Effector CD8-positive, alpha-beta T cell (primary cell): Measurements from ENCODE around the gene TTC1.
"Not testable (repeated sequence)": the region's sequence is repeated elsewhere in the genome, so short reads cannot be mapped to it uniquely, and the experiment has no call there.

Experiments used
- DNase-seq: peaks from one replicate; lab custom pipeline; 2025; lab: John Stamatoyannopoulos, UW

The TTC1 gene

DNA sequence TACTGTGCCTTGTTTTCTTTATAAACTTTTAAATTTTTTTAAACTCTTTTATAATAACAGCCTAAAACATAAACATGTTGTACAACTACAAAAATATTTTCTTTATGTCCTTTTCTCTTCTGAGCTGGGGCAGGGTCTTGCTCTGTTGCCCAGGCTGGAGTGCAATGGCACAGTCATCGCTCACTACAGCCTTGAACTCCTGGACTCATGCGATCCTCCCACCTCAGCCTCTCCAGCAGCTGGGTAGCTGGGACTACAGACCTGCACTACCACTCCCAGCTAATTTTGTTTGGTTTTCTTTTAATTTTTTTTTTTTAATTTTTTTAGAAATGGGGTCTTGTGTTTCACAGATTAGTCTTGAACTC, 31.5 kb downstream of the TTC1 start:
- no peak for DNase-seq

DNA sequence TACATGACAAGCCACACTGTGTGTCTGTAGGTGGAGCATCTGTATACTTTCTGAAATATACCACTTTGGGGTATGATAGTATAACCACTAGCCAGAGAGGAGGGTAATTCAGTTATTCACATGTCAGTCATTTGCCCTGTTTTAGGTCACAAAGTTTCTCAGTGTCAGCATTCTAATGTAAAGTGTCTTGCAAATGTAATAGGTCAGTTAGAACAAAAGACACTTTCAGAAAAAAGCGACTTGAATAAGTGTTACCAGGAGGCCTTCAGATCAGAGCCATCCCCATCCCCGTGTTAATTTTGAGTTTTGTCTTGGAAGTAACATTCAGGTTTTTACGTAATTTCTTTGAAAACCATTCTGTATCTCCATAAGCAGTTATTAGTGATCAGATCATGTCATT, 33.7 kb downstream of the TTC1 start:
- DNase-seq, result no peak

DNA sequence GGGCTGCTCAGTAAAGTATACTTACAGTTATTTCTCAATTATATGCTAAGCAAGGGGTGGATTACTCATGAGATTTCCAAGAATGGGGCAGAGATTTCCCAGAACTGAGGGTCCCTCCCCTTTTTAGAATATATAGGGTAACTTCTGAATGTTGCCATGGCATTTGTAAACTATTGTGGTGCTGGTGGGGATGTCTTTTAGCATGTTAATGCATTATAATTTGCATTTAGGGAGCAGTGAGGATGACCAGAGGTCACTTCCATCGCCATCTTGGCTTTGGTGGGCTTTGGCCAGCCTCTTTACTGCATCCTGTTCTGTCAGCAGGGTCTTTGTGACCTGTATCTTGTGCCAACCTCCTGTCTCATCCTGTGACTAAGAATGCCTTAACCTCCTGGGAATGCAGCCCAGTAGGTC, 35.5 kb downstream of the TTC1 start:
- DNase-seq, result no peak

DNA sequence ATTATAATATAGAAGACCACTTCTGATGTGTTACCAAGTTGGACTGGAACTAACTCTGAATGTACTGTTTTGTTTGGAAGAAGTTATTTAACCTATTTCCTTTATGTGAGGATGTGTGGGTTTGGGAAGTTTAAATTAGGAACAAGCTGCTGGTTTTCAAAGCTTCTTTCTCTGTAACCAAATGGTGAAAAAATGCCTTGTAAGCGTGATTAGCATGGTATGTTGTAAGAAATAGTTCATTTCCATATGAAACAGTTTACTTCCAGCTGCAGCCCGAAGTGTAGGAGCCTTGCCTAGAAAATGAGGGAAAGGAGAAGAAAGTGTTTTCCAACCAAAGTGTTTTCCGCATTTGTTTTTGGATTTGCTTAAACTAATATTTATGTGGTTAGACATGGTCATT, 36.0 kb downstream of the TTC1 start:
- DNase-seq, result no peak

DNA sequence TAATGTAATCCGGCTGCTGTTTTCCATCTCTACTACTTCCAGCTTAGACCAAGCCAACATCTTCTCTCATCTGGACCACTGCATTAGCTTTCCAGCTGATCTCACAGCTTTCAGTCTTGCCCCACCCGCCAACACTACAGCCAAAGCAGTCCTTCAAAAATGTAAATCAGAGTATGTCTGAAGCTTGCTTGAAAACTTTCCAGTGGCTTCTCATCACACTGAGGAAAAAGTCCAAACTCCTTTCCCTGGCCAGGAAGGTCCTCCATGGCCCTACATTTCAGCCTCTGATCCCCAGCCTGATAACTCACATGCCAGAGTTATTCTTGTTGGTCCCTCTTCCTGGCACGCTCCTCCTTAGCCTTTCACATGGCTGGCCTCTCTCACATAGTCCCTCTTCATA, 38.5 kb downstream of the TTC1 start:
- no peak for DNase-seq

DNA sequence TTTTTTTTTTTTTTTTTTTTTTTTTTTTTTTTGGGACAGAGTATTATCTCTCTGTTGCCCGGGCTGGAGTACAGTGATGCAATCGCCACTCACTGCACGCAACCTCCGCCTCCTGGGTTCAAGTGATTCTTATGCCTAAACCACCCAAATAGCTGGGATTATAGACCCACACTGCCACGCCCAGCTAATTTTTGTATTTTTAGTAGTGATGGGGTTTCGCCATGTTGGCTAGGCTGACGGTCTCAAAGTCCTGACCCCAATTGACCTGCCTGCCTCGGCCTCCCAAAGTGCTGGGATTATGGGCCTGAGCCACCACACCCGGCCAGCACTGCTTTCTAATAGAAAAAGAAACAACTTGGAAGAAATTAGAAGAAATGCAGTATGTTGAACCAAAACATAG, 39.2 kb downstream of the TTC1 start:
- no peak for DNase-seq

DNA sequence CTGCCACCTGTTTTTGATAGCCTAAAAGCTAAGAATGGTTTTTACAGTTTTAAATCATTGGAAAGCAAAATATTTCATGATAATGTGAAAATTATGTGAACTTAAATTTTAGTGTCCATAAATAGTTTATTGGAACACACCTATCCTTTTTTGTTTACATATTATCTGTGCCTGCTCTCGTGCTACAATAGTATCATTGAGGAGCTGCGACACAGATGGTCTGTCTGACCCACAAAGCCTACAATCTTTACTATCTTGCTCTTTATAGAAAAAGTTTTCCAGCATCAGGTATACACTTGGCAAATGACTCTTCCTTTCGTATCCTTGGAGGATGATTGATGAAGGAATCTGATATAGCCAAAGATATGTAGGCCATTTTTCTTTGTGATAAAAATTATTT, 40.2 kb downstream of the TTC1 start:
- DNase-seq, result no peak

DNA sequence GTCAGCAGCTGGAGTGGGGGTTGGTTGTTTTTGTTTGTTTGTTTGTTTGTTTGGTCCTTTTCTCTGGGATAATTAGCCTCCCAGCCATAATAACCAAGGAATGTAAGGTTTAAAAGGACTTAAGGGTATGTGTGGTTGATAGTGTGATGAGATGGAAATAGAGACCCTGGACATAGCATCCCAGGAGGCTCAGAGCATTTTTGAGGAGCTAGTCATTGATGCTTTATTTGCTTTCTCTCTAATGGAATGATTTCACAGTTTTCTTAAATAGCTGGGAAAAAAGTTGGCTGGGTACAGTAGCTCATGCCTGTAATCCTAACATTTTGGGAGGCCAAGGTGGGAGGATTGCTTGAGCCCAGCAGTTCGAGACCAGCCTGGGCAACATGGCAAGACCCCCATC, 45.1 kb downstream of the TTC1 start:
- no peak for DNase-seq

DNA sequence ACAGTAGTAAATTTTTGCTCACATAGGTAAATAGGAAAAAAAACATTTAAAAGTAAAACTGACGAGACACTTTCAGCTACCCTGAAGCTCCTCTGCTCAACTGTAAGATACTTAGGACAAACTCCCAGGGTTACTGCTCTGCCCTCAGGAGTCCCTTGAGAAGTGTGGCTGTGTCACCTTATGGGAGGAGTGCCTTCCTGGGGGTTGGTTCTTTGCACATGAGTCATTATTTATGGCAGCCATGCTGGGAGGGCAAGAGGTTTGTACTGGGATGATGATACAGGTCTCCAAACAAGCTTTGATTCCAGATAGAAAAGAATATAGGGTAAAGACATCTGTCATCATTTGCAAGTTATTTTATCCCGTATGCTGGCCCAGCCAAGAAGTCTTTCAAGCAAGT, 45.9 kb downstream of the TTC1 start:
- no peak for DNase-seq

DNA sequence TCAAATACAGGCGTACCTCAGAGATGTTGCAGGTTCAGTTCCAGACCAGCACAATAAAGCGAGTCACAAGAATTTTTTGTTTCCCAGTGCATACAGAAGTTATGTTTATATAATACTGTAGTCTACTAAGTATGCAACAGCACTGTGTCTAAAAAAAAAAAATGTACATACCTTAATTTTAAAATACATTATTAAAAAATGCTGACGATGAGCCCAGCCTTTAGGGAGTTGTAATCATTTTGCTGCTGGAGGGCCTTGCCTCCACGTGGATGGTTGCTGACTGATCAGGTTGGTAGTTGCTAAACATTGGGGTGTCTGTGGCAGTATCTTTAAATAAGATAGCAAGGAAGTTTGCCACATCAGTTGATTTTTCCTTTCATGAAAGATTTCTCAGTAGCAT, 48.3 kb downstream of the TTC1 start:
- DNase-seq, result no peak

DNA sequence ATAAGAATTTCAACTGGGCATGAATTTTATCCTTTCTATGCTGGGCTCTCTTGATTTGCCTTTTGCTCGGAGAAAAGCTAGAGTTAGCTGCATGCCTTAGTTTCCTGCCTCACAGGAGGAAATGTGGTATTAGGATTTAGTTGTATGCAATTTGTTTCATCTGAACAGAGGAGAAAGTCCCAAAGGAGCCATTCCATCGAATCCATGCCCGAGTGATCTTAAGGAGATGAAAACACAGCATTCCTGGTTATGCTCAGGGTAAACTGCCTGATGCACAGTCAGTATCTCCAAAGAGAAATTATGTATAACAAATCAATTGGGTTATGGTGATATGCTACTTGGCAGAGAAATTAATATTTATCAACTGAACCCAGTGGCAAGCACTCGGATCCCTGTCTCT, 51.1 kb downstream of the TTC1 start:
- no peak for DNase-seq

DNA sequence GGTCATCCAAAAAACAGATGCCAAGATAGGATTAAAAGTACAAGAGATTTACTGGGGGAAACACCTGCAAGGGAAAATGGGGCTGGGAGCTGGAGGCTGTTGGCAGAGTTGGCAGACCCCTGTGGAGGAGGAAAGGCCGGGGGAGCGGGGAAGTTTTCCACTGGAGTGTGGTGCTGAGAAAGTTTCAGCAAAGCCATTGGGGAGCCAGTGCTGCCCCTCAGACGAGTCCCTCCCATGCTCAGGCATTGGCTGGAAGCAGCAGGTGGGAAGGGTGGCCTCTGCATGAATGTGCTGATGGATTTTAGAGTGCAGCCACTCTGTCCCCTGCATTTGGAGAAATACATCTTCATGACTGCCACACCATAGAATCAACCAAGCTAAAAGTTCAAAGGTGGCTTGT, 52.8 kb downstream of the TTC1 start:
- DNase-seq, result no peak

DNA sequence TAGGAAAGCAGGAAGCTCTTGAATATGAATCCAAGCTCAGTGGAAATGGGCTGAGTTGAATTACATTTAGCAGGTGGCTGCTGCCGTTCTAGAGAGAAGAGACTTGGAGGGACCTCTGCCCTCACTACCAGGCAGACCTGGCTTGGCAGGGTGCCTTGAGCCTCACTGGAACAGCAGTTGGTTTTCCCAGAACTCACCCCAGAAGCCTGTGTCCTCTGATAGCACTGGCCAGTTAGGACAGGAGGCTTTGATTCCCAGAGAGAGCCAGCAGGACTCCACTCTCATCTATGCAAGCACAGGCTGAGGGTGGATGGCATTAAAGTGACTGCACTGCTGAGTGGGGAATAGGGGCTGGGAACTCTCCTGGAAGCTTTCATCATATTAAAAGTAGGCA, 55.5 kb downstream of the TTC1 start:
- no peak for DNase-seq

DNA sequence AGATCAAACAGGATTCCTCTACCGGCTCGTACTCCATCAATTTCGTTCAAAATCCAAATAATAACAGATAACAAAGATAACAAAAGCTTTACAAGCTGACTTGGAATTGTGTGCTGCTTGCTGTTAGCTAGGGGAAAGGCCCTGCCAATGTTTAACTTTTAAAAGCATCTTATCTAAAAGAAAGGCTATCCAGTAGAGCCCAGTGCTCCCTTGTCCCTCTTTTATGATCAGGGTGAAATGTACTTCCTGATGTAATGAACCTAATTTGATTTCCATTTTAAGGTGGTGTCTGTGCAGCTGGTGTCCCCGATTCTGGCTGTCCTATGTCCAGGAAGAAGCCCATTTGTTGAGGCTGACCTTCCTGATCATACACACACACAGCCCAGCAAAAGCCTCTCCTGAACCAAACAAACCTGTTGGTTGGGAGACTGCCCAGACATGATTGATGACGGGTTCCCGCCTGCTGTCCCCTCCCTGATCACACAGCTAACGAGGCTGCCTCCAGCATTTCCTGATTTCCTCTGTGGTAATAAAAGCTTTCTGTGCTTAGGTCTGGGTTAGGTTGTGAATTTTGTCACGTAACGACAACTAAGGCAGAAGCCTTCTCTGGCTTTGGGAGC, 56.2 kb downstream of the TTC1 start:
- no peak for DNase-seq

DNA sequence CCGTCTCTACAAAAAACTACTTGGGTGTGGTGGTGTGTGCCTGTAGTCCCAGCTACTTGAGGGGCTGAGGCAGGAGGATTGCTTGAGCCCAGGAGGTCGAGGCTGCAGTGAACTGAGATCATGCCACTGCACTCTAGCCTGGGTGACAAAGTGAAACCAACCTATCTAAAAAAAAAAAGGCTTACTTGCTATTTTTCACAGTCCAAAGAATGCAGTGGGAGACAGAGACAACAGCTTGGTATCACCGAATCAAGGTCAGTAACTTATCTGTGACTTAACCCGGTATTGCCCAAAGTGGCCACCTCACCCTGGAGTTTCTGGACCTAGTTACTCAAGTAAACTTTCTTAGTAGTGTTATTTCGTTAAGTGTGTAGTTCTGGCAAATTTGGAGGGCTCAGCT, 60.2 kb downstream of the TTC1 start:
- not testable (repeated sequence) for DNase-seq

DNA sequence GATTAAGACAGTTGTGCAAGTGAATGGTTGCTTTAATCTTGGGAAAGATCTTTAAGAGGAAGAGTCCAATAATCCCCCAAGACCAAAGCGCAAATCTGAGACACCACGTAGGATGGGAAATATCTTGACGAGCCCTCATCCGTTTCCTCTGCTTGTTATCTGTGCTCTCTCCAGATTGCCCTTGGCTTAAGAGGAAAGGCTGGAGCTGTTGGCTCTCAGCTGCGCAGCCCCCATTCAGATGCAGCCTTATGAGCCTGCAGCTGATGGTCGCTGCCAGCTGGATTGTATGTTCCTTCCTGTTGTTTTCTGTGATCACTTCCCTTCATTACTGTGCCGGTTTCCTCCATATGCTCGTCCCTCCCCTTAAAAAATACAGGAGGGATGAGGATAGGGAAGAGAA, 62.6 kb downstream of the TTC1 start:
- no peak for DNase-seq

DNA sequence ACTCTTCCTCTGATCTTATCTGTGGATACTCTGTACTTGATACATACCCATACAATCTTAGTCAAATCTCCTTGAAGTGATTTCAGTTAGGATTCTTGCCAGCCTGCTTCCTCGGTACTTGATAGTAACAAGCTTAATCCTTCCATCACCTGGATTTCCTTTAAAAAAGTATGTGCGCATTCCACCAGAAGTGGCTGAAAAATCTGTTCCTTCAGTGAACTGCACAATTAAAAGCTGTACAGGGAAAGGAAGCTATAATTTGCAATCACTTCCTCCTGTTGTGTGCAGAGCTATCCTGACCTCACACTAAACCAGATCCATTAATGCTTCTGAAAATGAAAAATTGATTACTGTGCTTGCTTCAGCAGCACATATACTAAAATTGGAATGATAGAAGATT, 63.0 kb downstream of the TTC1 start:
- no peak for DNase-seq

DNA sequence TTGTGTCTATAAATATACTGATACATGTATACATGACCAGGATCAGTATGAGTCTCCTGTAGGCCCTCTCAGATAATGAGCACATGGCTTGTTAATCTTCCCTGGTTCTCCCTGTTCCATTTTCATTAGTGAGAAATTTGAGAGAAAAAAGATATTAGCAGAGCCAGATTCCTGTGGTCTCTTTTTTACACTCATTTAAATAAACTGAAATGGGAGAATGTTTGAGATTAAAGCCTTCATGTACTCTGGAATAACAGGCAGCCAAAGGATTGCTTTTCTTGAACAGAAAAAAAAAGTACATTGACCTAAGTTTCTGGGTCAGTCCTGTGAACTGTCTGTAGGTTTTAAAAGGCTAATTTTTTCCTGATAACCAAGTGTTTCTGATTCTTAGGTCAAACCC, 66.1 kb downstream of the TTC1 start:
- no peak for DNase-seq

DNA sequence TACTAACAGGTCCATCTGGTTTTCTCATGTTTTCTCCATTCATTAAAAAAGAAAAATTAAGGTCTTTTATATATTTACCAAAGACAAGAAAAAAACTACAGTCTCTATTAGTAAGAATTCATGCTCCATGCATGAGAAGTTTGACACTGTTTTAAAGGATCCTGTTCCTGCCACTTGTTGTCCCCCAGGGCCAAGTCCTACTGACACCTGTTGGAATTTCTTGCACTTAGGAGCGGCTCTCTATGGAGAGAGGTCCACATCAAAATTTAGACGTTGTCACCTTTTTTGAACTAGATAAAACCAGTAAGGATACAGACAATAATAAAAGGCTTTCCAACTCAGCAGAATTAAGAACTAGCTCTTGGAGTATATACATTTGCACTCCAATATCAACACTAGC, 68.1 kb downstream of the TTC1 start:
- no peak for DNase-seq

DNA sequence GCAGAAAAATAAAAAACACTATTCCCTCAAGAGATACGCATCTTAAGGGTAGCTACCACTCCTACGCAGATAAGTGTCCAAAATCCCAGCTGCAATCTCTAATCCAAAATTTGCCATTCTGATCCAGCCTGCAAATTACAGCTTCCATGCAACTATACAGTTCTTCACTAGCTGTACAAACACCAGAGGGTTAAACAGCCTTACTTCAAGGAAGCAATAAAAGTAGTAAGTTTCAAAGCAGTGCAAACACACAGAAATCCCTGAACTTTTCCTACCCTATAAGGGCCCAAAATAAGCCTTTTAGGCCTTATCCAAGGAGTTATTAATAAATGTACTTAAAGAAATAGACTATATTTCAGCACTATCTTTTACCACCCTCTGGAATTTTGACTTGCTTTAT, 70.8 kb downstream of the TTC1 start:
- no peak for DNase-seq

DNA sequence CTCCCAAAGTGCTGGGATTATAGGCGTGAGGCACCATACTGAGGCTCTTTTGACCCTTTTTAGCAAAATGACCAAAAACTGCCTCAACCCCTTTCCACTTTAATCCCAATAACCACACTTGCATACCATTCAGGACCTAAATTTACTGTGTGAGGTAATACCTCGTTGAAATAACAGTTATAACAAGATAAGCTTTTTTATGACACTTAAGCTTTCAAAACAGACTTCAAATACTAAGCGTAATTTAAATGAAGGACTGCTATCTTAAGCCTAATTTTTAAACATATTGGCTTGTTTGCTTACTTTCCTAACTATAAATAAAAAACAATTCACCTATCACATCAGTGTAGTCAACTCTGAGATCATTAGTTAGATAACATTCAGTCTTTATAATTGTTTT, 72.6 kb downstream of the TTC1 start:
- DNase-seq, result no peak

DNA sequence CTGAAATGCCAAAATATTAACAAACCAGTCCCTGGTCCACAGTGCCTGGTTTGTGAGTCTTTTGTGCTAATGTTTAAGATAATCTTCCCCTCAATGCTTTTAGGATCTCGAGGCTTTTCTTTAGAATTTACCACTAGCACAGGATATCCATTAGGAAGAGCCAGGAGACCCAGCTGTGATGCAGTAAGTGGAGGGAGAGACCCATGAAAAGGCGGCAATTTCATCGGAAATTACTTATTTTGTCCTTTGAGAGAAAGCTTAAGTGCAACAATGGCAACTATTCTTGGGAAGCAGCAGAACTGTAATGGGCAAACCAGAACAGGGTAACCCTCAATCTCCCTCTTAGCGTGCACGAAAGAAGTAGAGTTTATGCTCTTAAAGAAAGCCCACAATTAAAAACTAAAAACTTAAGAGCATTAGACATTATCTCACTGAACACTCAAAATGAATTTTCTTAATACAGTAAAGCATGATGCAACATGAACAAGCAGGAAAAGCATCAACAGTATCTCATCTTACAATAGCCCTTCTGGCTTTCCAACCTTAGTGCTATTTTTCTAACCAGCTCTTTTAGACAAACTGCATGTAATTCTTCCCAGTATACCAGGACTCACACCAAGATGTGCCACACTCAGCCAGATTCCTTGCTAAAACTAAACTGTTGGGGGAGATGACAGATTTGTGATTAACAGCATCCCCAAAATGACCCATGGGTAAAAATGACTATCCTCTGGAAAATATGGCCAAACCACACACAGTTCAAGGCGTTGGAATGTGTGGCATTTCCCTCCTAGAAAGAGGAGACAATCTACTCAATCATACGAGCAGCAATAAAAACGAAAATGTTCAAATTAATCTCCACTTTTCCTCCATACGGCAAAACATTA, 73.9 kb downstream of the TTC1 start:
- no peak for DNase-seq

DNA sequence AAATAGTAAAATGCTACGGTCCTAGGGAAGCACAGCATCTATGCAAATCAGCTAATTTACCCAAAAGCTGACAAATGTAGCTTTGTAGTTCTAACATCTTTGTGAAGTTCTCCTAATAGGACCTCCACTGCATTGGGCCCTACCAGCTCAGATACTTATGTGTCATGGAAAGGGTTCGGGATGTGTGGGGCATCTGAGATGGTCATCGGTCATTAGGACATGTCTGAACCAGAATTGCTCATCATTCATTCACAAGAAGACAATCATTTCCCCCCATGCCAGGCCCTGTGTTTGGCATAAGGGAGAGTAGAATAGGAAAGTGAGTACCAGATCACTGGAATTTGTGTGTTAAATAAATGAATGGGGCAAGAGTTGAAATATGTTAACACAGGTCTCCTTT, 74.6 kb downstream of the TTC1 start:
- no peak for DNase-seq

DNA sequence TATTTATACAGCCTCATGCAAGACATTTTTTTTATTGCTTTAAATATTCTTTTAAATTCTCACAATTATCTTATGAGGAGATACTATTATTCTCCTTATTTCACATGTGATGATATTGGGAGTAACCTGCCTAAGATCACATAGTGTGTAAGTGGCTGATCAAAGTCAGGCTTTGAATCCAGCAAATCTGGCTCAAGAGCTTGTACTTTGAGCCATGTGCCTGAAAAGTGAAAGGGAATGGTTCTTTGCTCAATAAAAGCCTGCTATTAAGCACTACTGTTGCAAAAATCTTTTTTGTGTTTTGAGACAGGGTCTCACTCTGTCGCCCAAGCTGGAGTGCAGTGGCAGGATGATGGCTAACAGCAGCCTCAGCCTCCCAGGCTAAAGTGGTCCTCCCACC, 75.2 kb downstream of the TTC1 start:
- no peak for DNase-seq
